Naive thymus-derived CD4-positive, alpha-beta T cell (primary cell): ENCODE results near the gene CYP1A2. TPM values are rescaled to one million over a fixed set of nuclear protein-coding genes. Genes with fewer than 3 reads are reported as not detected.
"Not testable (repeated sequence)": the region's sequence is repeated elsewhere in the genome, so short reads cannot be mapped to it uniquely, and the experiment has no call there.

Experiments
- ATAC-seq: fragments of 150-1000 bp; cut with Tn5 transposase; 2 replicates; pipeline ENCODE4 v1.10.0; 2021; ENCODE audit warnings: mild to moderate bottlenecking, moderate library complexity
- CTCF ChIA-PET: fragments of 350-600 bp; sonication (Branson Sonifier 250); formaldehyde crosslinking; loops from one replicate; lab custom pipeline; 2021; ENCODE audit warnings: antibody characterized with exemption; lab: Charles Lee
- POLR2A ChIA-PET: fragments of 350-600 bp; sonication (Branson Sonifier 250); formaldehyde crosslinking; loops from one replicate; lab custom pipeline; 2021; ENCODE audit warnings: antibody characterized with exemption, inconsistent platforms; lab: Charles Lee
- DNase-seq, 9 donors: peaks; one replicate each; pipeline versions ENCODE4 v3.0.0 to v3.0.0-alpha.2; 2020 to 2022; ENCODE audit warnings: mixed read lengths in 1 of 9
- H3K27ac ChIP-seq: one replicate; pipeline ENCODE4 v1.7.0; 2013; ENCODE audit warnings: mild to moderate bottlenecking, low read depth, low read length, moderate library complexity
- H3K27me3 ChIP-seq, 2 donors: one replicate each; pipeline ENCODE4 v1.7.0; 2013; ENCODE audit warnings: low read length in 2 of 2, mild to moderate bottlenecking in 2 of 2, moderate library complexity in 2 of 2; ENCODE audit not compliant: control insufficient read depth in 2 of 2, insufficient read depth in 2 of 2
- H3K36me3 ChIP-seq, 3 experiments: 1 replicate in 2 of 3; 2 replicates in 1 of 3; pipeline ENCODE4 v1.7.0; 2013; ENCODE audit warnings: low read length in 3 of 3, mild to moderate bottlenecking in 3 of 3, moderate library complexity in 1 of 3; ENCODE audit not compliant: insufficient read depth in 3 of 3, control insufficient read depth in 2 of 3
- H3K4me1 ChIP-seq, 2 donors: one replicate each; pipeline ENCODE4 v1.7.0; 2013; ENCODE audit warnings: low read length in 2 of 2, mild to moderate bottlenecking in 2 of 2, moderate library complexity in 1 of 2; ENCODE audit not compliant: control insufficient read depth in 2 of 2, insufficient read depth in 2 of 2
- H3K4me3 ChIP-seq: 2 replicates; pipeline ENCODE4 v1.7.0; 2013; ENCODE audit warnings: mild to moderate bottlenecking, low read length
- H3K9me3 ChIP-seq, 3 experiments: 1 replicate in 2 of 3; 2 replicates in 1 of 3; pipeline ENCODE4 v1.7.0; 2013; ENCODE audit warnings: low read length in 3 of 3; ENCODE audit not compliant: control insufficient read depth in 2 of 3
- H3K27ac Mint-ChIP-seq, 9 donors: one replicate each; pipeline ENCODE4 v1.8.0; 2020 to 2022; ENCODE audit warnings: mixed read lengths in 9 of 9, mild to moderate bottlenecking in 8 of 9, moderate library complexity in 5 of 9, inconsistent platforms in 2 of 9
- H3K27me3 Mint-ChIP-seq, 5 donors: one replicate each; pipeline ENCODE4 v1.8.0; 2021 to 2022; ENCODE audit warnings: mixed read lengths in 5 of 5, mild to moderate bottlenecking in 1 of 5
- H3K36me3 Mint-ChIP-seq, 5 donors: one replicate each; pipeline ENCODE4 v1.8.0; 2020 to 2022; ENCODE audit warnings: mixed read lengths in 5 of 5, mild to moderate bottlenecking in 3 of 5, inconsistent platforms in 1 of 5
- H3K4me1 Mint-ChIP-seq, 7 donors: one replicate each; pipeline ENCODE4 v1.8.0; 2020 to 2022; ENCODE audit warnings: mixed read lengths in 7 of 7, mild to moderate bottlenecking in 3 of 7, inconsistent platforms in 1 of 7
- H3K4me3 Mint-ChIP-seq, 10 donors: one replicate each; pipeline ENCODE4 v1.8.0; 2020 to 2022; ENCODE audit warnings: mild to moderate bottlenecking in 10 of 10, mixed read lengths in 10 of 10, moderate library complexity in 6 of 10, inconsistent platforms in 2 of 10
- H3K9me3 Mint-ChIP-seq, 11 donors: one replicate each; pipeline ENCODE4 v1.8.0; 2020 to 2022; ENCODE audit warnings: mixed read lengths in 11 of 11, mild to moderate bottlenecking in 4 of 11, inconsistent platforms in 1 of 11, moderate library complexity in 1 of 11
- intact Hi-C, 2 donors: fragments of 100-400 bp; cut with micrococcal nuclease; formaldehyde crosslinking; loops; one replicate each; pipeline ENCODE4 v1.15.1; 2023
- polyA plus RNA-seq, 2 donors: library from polyadenylated mRNA; unstranded; fragments of 300-500 nt; fragmentation: Illumina TruSeq; gene quantifications; one replicate each; pipeline ENCODE4 v1.2.3, GENCODE V29; 2021
- total RNA-seq, 6 experiments: library from RNA in 5 of 6; stranded (reverse) in 5 of 6; gene quantifications; 1 replicate in 5 of 6; 2 replicates in 1 of 6; pipeline ENCODE4 v1.2.3 and lab custom pipeline; 2021 to 2026

The CYP1A2 gene
- total and polyA plus RNA-seq, 7 experiments from 2014 or later, result not detected

GRCh38 chr15:74785194-74786032, 36.8 kb downstream of the CYP1A2 start:
- POLR2A ChIA-PET, result interaction anchor here (1.2 to 28.9 kb wide), 4 partner anchors 6 to 172 kb away, joined by 3 to 1077 read pairs (median 540); partner anchors contain the start of genes CSK and RPP25
- Histone ChIP-seq H3K36me3 (peaks cover 0 to 9% (median 0%) of the 10 kb centered on the region in 3 experiments), H3K9me3 (no peaks in the 10 kb centered on the region), H3K27me3 (no peaks in the 10 kb centered on the region), H3K4me1 (peaks cover 50 to 61% of the 10 kb centered on the region in 2 donors), H3K27ac (peak overlapping the region; percentile 92), H3K4me3 (peak overlapping the region; percentile 85)
- intact Hi-C loops, result loop anchor here (2.0 to 10.0 kb wide), 11 partner anchors 87 to 859 kb away; partner anchors contain the start of genes C15orf39 (in 2 of the 2), MPI (in 2 of the 2), ARID3B (in 1 of the 2) and CLK3 (in 1 of the 2)
- ATAC-seq, result no peak
- CTCF ChIA-PET, result interaction anchor here (0.7 to 26.1 kb wide), 5 partner anchors 9 to 113 kb away, joined by 3 to 1110 read pairs (median 101); partner anchors contain the start of gene CSK
- Mint-ChIP-seq H3K36me3 (peaks cover 0 to 67% (median 4%) of the 10 kb centered on the region in 5 donors), H3K27me3 (no peaks in the 10 kb centered on the region), H3K9me3 (peaks cover 0 to 2% (median 0%) of the 10 kb centered on the region in 11 donors), H3K27ac (peak overlapping the region; percentile 95 to 99 (median 98)), H3K4me3 (peak overlapping the region; percentile 87 to 97 (median 93)), H3K4me1 (peaks cover 48 to 71% (median 65%) of the 10 kb centered on the region in 7 donors)
- DNase-seq, result peak in 4 of 9 donors; percentile 38 to 54 (median 46)

GRCh38 chr15:74786081-74786480, 37.4 kb downstream of the CYP1A2 start:
- H3K4me3 ChIP-seq, result peak overlapping the region; percentile 85
- Mint-ChIP-seq H3K4me3 (peak overlapping the region; percentile 87 to 97 (median 93)), H3K27ac (peak overlapping the region; percentile 95 to 99 (median 98)), H3K4me1 (peaks cover 48 to 71% (median 66%) of the 10 kb centered on the region in 7 donors), H3K36me3 (peaks cover 0 to 66% (median 4%) of the 10 kb centered on the region in 5 donors)
- ATAC-seq, H3K9me3 Mint-ChIP-seq, H3K27me3 Mint-ChIP-seq, H3K36me3 ChIP-seq, H3K27me3 ChIP-seq, H3K9me3 ChIP-seq, DNase-seq: not testable (repeated sequence)
- ChIA-PET CTCF (interaction anchor here (0.7 to 26.1 kb wide), 4 partner anchors 9 to 113 kb away, joined by 3 to 1110 read pairs (median 25); partner anchors contain the start of gene CSK), POLR2A (interaction anchor here (2.6 to 28.9 kb wide), 3 partner anchors 6 to 172 kb away, joined by 19 to 1077 read pairs (median 1077); partner anchors contain the start of genes CLK3 and CSK)
- peak overlapping the region; percentile 92 for H3K27ac ChIP-seq
- intact Hi-C loops, result loop anchor here (5.0 to 10.0 kb wide), 10 partner anchors 86 to 859 kb away; partner anchors contain the start of genes C15orf39 (in 2 of the 2), MPI (in 2 of the 2), ARID3B (in 1 of the 2) and CLK3 (in 1 of the 2)
- H3K4me1 ChIP-seq, result peaks cover 52 to 62% of the 10 kb centered on the region in 2 donors

- Mint-ChIP-seq H3K27me3 (no peaks in the 10 kb centered on the region), H3K4me3 (peak overlapping the region; percentile 87 to 97 (median 93)), H3K4me1 (peaks cover 49 to 71% (median 67%) of the 10 kb centered on the region in 7 donors), H3K36me3 (peaks cover 0 to 69% (median 4%) of the 10 kb centered on the region in 5 donors), H3K27ac (peak overlapping the region; percentile 95 to 99 (median 98)), H3K9me3 (peaks cover 0 to 2% (median 0%) of the 10 kb centered on the region in 11 donors)
- intact Hi-C loops, result loop anchor here (1.0 to 10.0 kb wide), 13 partner anchors 9 to 858 kb away; partner anchors contain the start of genes C15orf39 (in 2 of the 2), MPI (in 2 of the 2), ARID3B (in 1 of the 2) and CLK3 (in 1 of the 2)
- H3K27ac ChIP-seq, result peak overlapping the region; percentile 92
- no peak for DNase-seq
- H3K9me3 ChIP-seq, result no peaks in the 10 kb centered on the region
- POLR2A ChIA-PET, result interaction anchor here (0.8 to 28.9 kb wide), 5 partner anchors 7 to 172 kb away, joined by 3 to 1077 read pairs (median 19); partner anchors contain the start of genes CLK3, CSK, FAM219B and ULK3
- ATAC-seq, result no peak
- H3K4me3 ChIP-seq, result peak overlapping the region; percentile 85
- no peaks in the 10 kb centered on the region for H3K27me3 ChIP-seq
- H3K4me1 ChIP-seq, result peaks cover 58 to 64% of the 10 kb centered on the region in 2 donors
- peaks cover 0 to 9% (median 0%) of the 10 kb centered on the region in 3 experiments for H3K36me3 ChIP-seq
- CTCF ChIA-PET, result interaction anchor here (0.7 to 26.1 kb wide), 11 partner anchors 9 to 418 kb away, joined by 3 to 1110 read pairs (median 4); partner anchors contain the start of genes CSK and ULK3
Measured at GRCh38 chr15:74786551-74787165, 38.0 kb downstream of the CYP1A2 start.

GRCh38 chr15:74787251-74788041, 38.8 kb downstream of the CYP1A2 start:
- peak; percentile 85 for ATAC-seq
- H3K9me3 Mint-ChIP-seq, result peaks cover 0 to 2% (median 0%) of the 10 kb centered on the region in 11 donors
- peak overlapping the region; percentile 87 to 97 (median 93) for H3K4me3 Mint-ChIP-seq
- intact Hi-C loops, result loop anchor here (1.0 to 10.0 kb wide), 16 partner anchors 7 to 857 kb away; partner anchors contain the start of genes C15orf39 (in 2 of the 2), MPI (in 2 of the 2), ARID3B (in 1 of the 2) and CLK3 (in 1 of the 2)
- peaks cover 66 to 72% of the 10 kb centered on the region in 2 donors for H3K4me1 ChIP-seq
- peak overlapping the region; percentile 95 to 99 (median 98) for H3K27ac Mint-ChIP-seq
- ChIA-PET POLR2A (interaction anchor here (0.5 to 28.9 kb wide), 10 partner anchors 8 to 838 kb away, joined by 3 to 1077 read pairs (median 4); partner anchors contain the start of genes CLK3, CSK, FAM219B and SNUPN), CTCF (interaction anchor here (0.7 to 26.1 kb wide), 11 partner anchors 9 to 838 kb away, joined by 3 to 1110 read pairs (median 3); partner anchors contain the start of genes CSK, SNUPN and ULK3)
- peaks cover 0 to 75% (median 7%) of the 10 kb centered on the region in 5 donors for H3K36me3 Mint-ChIP-seq
- H3K27ac ChIP-seq, result peak overlapping the region; percentile 92
- H3K9me3 ChIP-seq, result no peaks in the 10 kb centered on the region
- DNase-seq, result peak; percentile 69 to 97 (median 96)
- peaks cover 0 to 8% (median 0%) of the 10 kb centered on the region in 3 experiments for H3K36me3 ChIP-seq
- H3K4me1 Mint-ChIP-seq, result peaks cover 57 to 78% (median 75%) of the 10 kb centered on the region in 7 donors
- H3K4me3 ChIP-seq, result peak overlapping the region; percentile 85
- no peaks in the 10 kb centered on the region for H3K27me3 ChIP-seq
- H3K27me3 Mint-ChIP-seq, result no peaks in the 10 kb centered on the region
